Hepatocyte (in vitro differentiated cells): Measurements from ENCODE around the gene PTPN11. TPM values are rescaled to one million over a fixed set of nuclear protein-coding genes. Genes with fewer than 3 reads are reported as not detected.
"Not testable (repeated sequence)": the region's sequence is repeated elsewhere in the genome, so short reads cannot be mapped to it uniquely, and the experiment has no call there.

Experiments used
- DNase-seq: peaks from one replicate; pipeline ENCODE4 v3.0.0-alpha.2; 2016; ENCODE audit warnings: low spot score
- H2AFZ ChIP-seq: fragments of 200-600 bp; sonication (generic); 2 replicates; pipeline ENCODE4 v1.6.0; 2016; ENCODE audit warnings: antibody characterized with exemption, mild to moderate bottlenecking
- H3K27ac ChIP-seq: fragments of 200-600 bp; sonication (generic); 2 replicates; pipeline ENCODE4 v1.5.1; 2016; ENCODE audit warnings: mild to moderate bottlenecking
- H3K27me3 ChIP-seq: fragments of 200-600 bp; sonication (generic); 2 replicates; pipeline ENCODE4 v1.6.1; 2016
- H3K36me3 ChIP-seq: fragments of 200-600 bp; sonication (generic); replicated peaks from 2 replicates; pipeline ENCODE4 v1.5.1; 2016; ENCODE audit warnings: low read depth; ENCODE audit not compliant: insufficient read depth
- H3K4me1 ChIP-seq: fragments of 200-600 bp; sonication (generic); 2 replicates; pipeline ENCODE4 v1.5.1; 2016; ENCODE audit warnings: mild to moderate bottlenecking, moderate library complexity; ENCODE audit not compliant: insufficient read depth
- H3K4me2 ChIP-seq: fragments of 200-600 bp; sonication (generic); 2 replicates; pipeline ENCODE4 v1.6.0; 2016
- H3K4me3 ChIP-seq: fragments of 200-600 bp; sonication (generic); 2 replicates; pipeline ENCODE4 v1.5.1; 2016; ENCODE audit warnings: mild to moderate bottlenecking
- H3K79me2 ChIP-seq: fragments of 200-600 bp; sonication (generic); 2 replicates; pipeline ENCODE4 v1.6.0; 2017; ENCODE audit warnings: mild to moderate bottlenecking
- H3K9me2 ChIP-seq: fragments of 200-600 bp; sonication (generic); replicated peaks from 2 replicates; pipeline ENCODE4 v1.6.0; 2017; ENCODE audit warnings: mild to moderate bottlenecking; ENCODE audit not compliant: insufficient read depth
- H3K9me3 ChIP-seq: fragments of 200-600 bp; sonication (generic); 2 replicates; pipeline ENCODE4 v1.5.1; 2016; ENCODE audit warnings: low read depth, mild to moderate bottlenecking
- H4K20me1 ChIP-seq: fragments of 200-600 bp; sonication (generic); 2 replicates; pipeline ENCODE4 v1.6.0; 2016; ENCODE audit warnings: mild to moderate bottlenecking; ENCODE audit not compliant: insufficient read depth, poor library complexity, severe bottlenecking
- EZH2 ChIP-seq: fragments of 200-600 bp; sonication (generic); IDR thresholded peaks from 2 replicates; pipeline ENCODE4 v1.6.1; 2016; ENCODE audit warnings: antibody characterized with exemption, mild to moderate bottlenecking, borderline replicate concordance
- EZH2phosphoT487 ChIP-seq: fragments of 200-600 bp; sonication (generic); IDR thresholded peaks from one replicate; pipeline ENCODE4 v1.6.1; 2018; ENCODE audit warnings: antibody characterized with exemption, mild to moderate bottlenecking, low read depth, moderate library complexity; ENCODE audit not compliant: unreplicated experiment, severe bottlenecking
- WGBS: methylation state at CpG from one replicate; pipeline ENCODE4 v1.1.6; 2016; ENCODE audit warnings: low lambda C conversion rate; ENCODE audit errors: missing lambda C conversion rate; 5-methylcytosine and 5-hydroxymethylcytosine counted together
- polyA plus RNA-seq: library from polyadenylated mRNA; unstranded; fragments of >200 nt; fragmentation: Nextera tagmentation; extraction: Ambion mirVana; gene quantifications from 2 replicates; pipeline ENCODE4 v1.2.1, GENCODE V29; 2016
- total RNA-seq: library from RNA; depleted of rRNA; stranded (reverse); fragments of >200 nt; gene quantifications from 2 replicates; pipeline ENCODE4 v1.2.3, GENCODE V29; 2014
- TF ChIP-seq, protein P1 (sequence below): fragments of 200-600 bp; sonication (generic); IDR thresholded peaks from 2 replicates; pipeline ENCODE4 v1.5.1; 2016; ENCODE audit warnings: antibody characterized with exemption, mild to moderate bottlenecking; ENCODE audit not compliant: poor library complexity

PTPN11 gene
- total and polyA plus RNA-seq, 2 experiments from 2014 or later, result 66.6 to 102 TPM

DNA sequence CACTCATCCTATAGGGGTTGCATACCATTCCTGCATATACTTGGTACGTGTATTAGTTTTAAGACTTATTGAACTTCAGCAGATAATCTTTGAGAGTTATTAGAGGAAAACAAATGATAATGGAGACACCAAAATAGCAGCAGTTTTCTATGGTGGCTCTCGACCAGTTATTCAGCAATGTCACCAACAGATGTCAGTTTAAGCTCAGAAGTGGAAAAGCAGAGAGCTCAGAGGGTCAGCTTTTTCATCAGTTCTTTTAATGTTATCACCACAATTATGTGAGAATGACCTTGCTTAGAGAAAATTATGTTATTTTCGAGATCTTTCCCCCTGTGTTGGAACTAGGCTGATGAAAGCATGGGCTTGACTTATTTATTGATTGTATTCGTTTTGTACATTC, 32.0 kb downstream of the PTPN11 start:
- WGBS, result 87% methylated on average over 4 of the region's 4 CpGs
- no peak for DNase-seq
- Histone ChIP-seq H3K4me3 (no peak overlapping the region), H3K9me2 (no peaks in the 10 kb centered on the region), H3K4me2 (no peak overlapping the region), H3K79me2 (peaks cover 8% of the 10 kb centered on the region), H4K20me1 (peaks cover 2% of the 10 kb centered on the region), H3K4me1 (no peaks in the 10 kb centered on the region), H3K27ac (no peak overlapping the region), H2AFZ (no peak overlapping the region), H3K36me3 (no peaks in the 10 kb centered on the region), H3K27me3 (no peaks in the 10 kb centered on the region), H3K9me3 (no peaks in the 10 kb centered on the region)
- TF ChIP-seq, protein P1, sequence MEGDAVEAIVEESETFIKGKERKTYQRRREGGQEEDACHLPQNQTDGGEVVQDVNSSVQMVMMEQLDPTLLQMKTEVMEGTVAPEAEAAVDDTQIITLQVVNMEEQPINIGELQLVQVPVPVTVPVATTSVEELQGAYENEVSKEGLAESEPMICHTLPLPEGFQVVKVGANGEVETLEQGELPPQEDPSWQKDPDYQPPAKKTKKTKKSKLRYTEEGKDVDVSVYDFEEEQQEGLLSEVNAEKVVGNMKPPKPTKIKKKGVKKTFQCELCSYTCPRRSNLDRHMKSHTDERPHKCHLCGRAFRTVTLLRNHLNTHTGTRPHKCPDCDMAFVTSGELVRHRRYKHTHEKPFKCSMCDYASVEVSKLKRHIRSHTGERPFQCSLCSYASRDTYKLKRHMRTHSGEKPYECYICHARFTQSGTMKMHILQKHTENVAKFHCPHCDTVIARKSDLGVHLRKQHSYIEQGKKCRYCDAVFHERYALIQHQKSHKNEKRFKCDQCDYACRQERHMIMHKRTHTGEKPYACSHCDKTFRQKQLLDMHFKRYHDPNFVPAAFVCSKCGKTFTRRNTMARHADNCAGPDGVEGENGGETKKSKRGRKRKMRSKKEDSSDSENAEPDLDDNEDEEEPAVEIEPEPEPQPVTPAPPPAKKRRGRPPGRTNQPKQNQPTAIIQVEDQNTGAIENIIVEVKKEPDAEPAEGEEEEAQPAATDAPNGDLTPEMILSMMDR, result peak; percentile 14
- TF ChIP-seq EZH2, result no peak

DNA sequence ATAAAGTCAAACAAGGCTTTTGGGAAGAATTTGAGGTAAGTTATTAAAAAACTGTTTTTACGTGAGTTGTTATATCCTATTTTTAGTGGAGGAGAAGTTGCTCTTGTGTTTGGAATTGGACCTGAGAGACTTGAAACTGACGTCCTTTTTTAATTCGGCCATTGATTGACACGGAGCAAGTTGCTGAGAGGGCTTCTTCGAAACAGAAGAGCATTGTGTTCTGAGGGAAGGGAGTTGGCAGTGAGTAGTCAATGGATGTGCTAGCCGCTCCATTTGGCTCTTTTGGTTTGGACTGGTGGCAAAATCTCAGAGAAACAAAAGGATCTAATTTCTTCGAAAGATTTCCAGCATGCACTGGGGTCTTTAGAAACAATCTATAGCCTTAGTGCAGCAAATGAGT, 37.3 kb downstream of the PTPN11 start:
- Histone ChIP-seq H3K4me1 (no peaks in the 10 kb centered on the region), H3K9me3 (no peaks in the 10 kb centered on the region), H3K79me2 (no peaks in the 10 kb centered on the region), H2AFZ (no peak overlapping the region), H3K9me2 (no peaks in the 10 kb centered on the region), H3K27ac (no peak overlapping the region), H4K20me1 (no peaks in the 10 kb centered on the region), H3K4me3 (no peak overlapping the region), H3K27me3 (no peaks in the 10 kb centered on the region), H3K4me2 (no peak overlapping the region), H3K36me3 (no peaks in the 10 kb centered on the region)
- 96% methylated on average over 7 of the region's 7 CpGs for WGBS
- DNase-seq, result no peak
- TF ChIP-seq, protein P1, result no peak
- TF ChIP-seq EZH2 (no peak), EZH2phosphoT487 (no peak)

DNA sequence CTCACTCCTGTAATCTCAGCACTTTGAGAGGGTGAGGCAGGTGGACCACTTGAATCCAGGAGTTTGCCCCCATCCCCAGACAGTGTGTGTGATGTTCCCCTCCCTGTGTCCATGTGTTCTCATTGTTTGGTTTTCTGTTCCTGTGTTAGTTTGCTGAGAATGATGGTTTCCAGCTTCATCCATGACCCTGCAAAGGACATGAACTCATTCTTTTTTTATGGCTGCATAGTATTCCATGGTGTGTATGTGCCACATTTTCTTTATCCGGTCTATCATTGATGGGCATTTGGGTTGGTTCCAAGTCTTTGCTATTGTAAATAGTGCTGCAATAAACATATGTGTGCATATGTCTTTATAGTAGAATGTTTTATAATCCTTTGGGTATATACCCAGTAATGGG, 38.4 kb downstream of the PTPN11 start:
- not testable (repeated sequence) for DNase-seq, H3K9me3 ChIP-seq, H3K79me2 ChIP-seq, H3K4me2 ChIP-seq, H4K20me1 ChIP-seq, H3K4me1 ChIP-seq, H3K9me2 ChIP-seq, H3K36me3 ChIP-seq, H2AFZ ChIP-seq, H3K27me3 ChIP-seq, H3K4me3 ChIP-seq, H3K27ac ChIP-seq
- WGBS, result 94% methylated on average over 1 of the region's 1 CpG

DNA sequence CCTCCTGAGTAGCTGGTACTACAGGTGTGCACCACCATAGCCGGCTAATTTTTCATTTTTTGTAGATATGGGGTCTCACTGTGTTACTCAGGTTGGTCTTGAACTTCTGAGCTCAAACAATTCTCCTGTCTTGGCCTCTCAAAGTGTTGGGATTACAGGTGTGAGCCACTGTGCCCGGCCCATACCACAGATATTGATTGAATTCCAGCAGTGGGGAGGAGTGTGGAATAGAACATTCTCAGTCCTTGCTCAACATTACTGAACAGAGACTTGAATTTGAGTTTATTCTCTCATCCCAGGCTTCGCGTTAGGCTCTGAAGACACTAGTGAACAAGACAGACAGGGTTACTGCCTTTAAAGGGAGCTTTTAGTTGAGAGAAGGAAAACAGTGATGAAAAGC, 39.6 kb downstream of the PTPN11 start:
- H4K20me1 ChIP-seq, result no peaks in the 10 kb centered on the region
- H3K36me3 ChIP-seq, result no peaks in the 10 kb centered on the region
- H3K4me2 ChIP-seq, result no peak overlapping the region
- H3K9me2 ChIP-seq, result no peaks in the 10 kb centered on the region
- 90% methylated on average over 4 of the region's 4 CpGs for WGBS
- no peaks in the 10 kb centered on the region for H3K27me3 ChIP-seq
- DNase-seq, result no peak
- TF ChIP-seq EZH2phosphoT487 (no peak), EZH2 (no peak)
- TF ChIP-seq, protein P1, result no peak
- no peak overlapping the region for H3K27ac ChIP-seq
- H3K4me1 ChIP-seq, result no peaks in the 10 kb centered on the region
- H3K4me3 ChIP-seq, result no peak overlapping the region
- no peaks in the 10 kb centered on the region for H3K9me3 ChIP-seq
- H3K79me2 ChIP-seq, result peaks cover 5% of the 10 kb centered on the region
- H2AFZ ChIP-seq, result no peak overlapping the region
